ENCODE results near the gene HP1BP3.

The HP1BP3 gene

GRCh38 chr1:20821466-20821865 lies 34.4 kb upstream of the HP1BP3 start:
- Histone ChIP-seq H3K23ac (ENCODE audit: low read length in 2 of 2) (no peak overlapping the region), H2BK15ac (ENCODE audit: low read depth, poor library complexity, severe bottlenecking) (no peak overlapping the region), H4K8ac (ENCODE audit: low read length) (no peak overlapping the region), H2AFZ (ENCODE audit: low read depth, low read length) (no peak overlapping the region), H3K9me3 (ENCODE audit: control insufficient read depth, low read length) (no peaks in the 10 kb centered on the region), H2AK5ac (ENCODE audit: low read length, severe bottlenecking) (no peak overlapping the region), H3K4ac (ENCODE audit: low read depth in 1 of 2, low read length in 2 of 2) (no peak overlapping the region), H3K27ac (ENCODE audit: low read length, poor library complexity, severe bottlenecking) (no peak overlapping the region), H3K18ac (ENCODE audit: low read depth in 1 of 2, low read length in 2 of 2) (no peak overlapping the region), H4K91ac (ENCODE audit: low read length) (no peak overlapping the region), H3K36me3 (ENCODE audit: control insufficient read depth in 1 of 2, insufficient read depth in 2 of 2, low read depth in 1 of 2, low read length in 2 of 2) (peaks cover 18 to 55% of the 10 kb centered on the region in 2 experiments), H3K9ac (ENCODE audit: low read length) (no peak overlapping the region), H3K14ac (ENCODE audit: low read length in 2 of 2) (no peak overlapping the region), H2BK5ac (ENCODE audit: low read depth, low read length, poor library complexity, severe bottlenecking) (no peak overlapping the region), H2BK12ac (ENCODE audit: low read length in 2 of 2) (no peak overlapping the region), H3K4me2 (ENCODE audit: low read length, poor library complexity, severe bottlenecking) (no peak overlapping the region), H2BK120ac (ENCODE audit: low read depth, low read length) (no peak overlapping the region), H3K4me3 (ENCODE audit: insufficient read depth in 1 of 2, low read depth in 1 of 2, low read length in 2 of 2) (no peak overlapping the region), H3K4me1 (ENCODE audit: control insufficient read depth, insufficient read depth, low read depth, low read length) (no peaks in the 10 kb centered on the region), H3K79me1 (replicated peaks; ENCODE audit: low read length, poor library complexity, severe bottlenecking) (peaks cover 3% of the 10 kb centered on the region), H3K27me3 (ENCODE audit: control insufficient read depth in 1 of 2, insufficient read depth in 1 of 2, low read length in 2 of 2) (no peaks in the 10 kb centered on the region)
- WGBS: 50% methylated on average over 2 of the region's 2 CpGs
- DNase-seq: no peak

- H3K27ac ChIP-seq (ENCODE audit: low read length, poor library complexity, severe bottlenecking): no peak overlapping the region
- no peak overlapping the region for H3K4me2 ChIP-seq (ENCODE audit: low read length, poor library complexity, severe bottlenecking)
- H2BK12ac ChIP-seq (ENCODE audit: low read length in 2 of 2): no peak overlapping the region
- H3K14ac ChIP-seq (ENCODE audit: low read length in 2 of 2): no peak overlapping the region
- H2BK120ac ChIP-seq (ENCODE audit: low read depth, low read length): no peak overlapping the region
- no peaks in the 10 kb centered on the region for H3K27me3 ChIP-seq (ENCODE audit: control insufficient read depth in 1 of 2, insufficient read depth in 1 of 2, low read length in 2 of 2)
- H2AK5ac ChIP-seq (ENCODE audit: low read length, severe bottlenecking): no peak overlapping the region
- no peak overlapping the region for H4K91ac ChIP-seq (ENCODE audit: low read length)
- H3K4ac ChIP-seq (ENCODE audit: low read depth in 1 of 2, low read length in 2 of 2): no peak overlapping the region
- no peak overlapping the region for H4K8ac ChIP-seq (ENCODE audit: low read length)
- DNase-seq: no peak
- H2BK15ac ChIP-seq (ENCODE audit: low read depth, poor library complexity, severe bottlenecking): no peak overlapping the region
- no peak overlapping the region for H3K9ac ChIP-seq (ENCODE audit: low read length)
- no peak overlapping the region for H3K23ac ChIP-seq (ENCODE audit: low read length in 2 of 2)
- peaks cover 18 to 53% of the 10 kb centered on the region in 2 experiments for H3K36me3 ChIP-seq (ENCODE audit: control insufficient read depth in 1 of 2, insufficient read depth in 2 of 2, low read depth in 1 of 2, low read length in 2 of 2)
- no peaks in the 10 kb centered on the region for H3K79me1 ChIP-seq (replicated peaks; ENCODE audit: low read length, poor library complexity, severe bottlenecking)
- no peak overlapping the region for H3K4me3 ChIP-seq (ENCODE audit: insufficient read depth in 1 of 2, low read depth in 1 of 2, low read length in 2 of 2)
- whole genome bisulfite sequencing: 90% methylated on average over 5 of the region's 5 CpGs
- no peaks in the 10 kb centered on the region for H3K9me3 ChIP-seq (ENCODE audit: control insufficient read depth, low read length)
- no peak overlapping the region for H2BK5ac ChIP-seq (ENCODE audit: low read depth, low read length, poor library complexity, severe bottlenecking)
- no peak overlapping the region for H2AFZ ChIP-seq (ENCODE audit: low read depth, low read length)
- no peak overlapping the region for H3K18ac ChIP-seq (ENCODE audit: low read depth in 1 of 2, low read length in 2 of 2)
- no peaks in the 10 kb centered on the region for H3K4me1 ChIP-seq (ENCODE audit: control insufficient read depth, insufficient read depth, low read depth, low read length)
These were observed 32.7 kb upstream of the HP1BP3 start for GRCh38 chr1:20819818-20820217.

GRCh38 chr1:20814534-20814871 lies 27.4 kb upstream of the HP1BP3 start:
- DNase-seq: no peak
- Histone ChIP-seq H4K91ac (ENCODE audit: low read length) (no peak overlapping the region), H2BK120ac (ENCODE audit: low read depth, low read length) (no peak overlapping the region), H3K36me3 (ENCODE audit: control insufficient read depth in 1 of 2, insufficient read depth in 2 of 2, low read depth in 1 of 2, low read length in 2 of 2) (peaks cover 21 to 44% of the 10 kb centered on the region in 2 experiments), H2AFZ (ENCODE audit: low read depth, low read length) (no peak overlapping the region), H2BK12ac (ENCODE audit: low read length in 2 of 2) (no peak overlapping the region), H4K8ac (ENCODE audit: low read length) (no peak overlapping the region), H3K14ac (ENCODE audit: low read length in 2 of 2) (no peak overlapping the region), H3K23ac (ENCODE audit: low read length in 2 of 2) (no peak overlapping the region), H3K4me2 (ENCODE audit: low read length, poor library complexity, severe bottlenecking) (no peak overlapping the region), H3K27me3 (ENCODE audit: control insufficient read depth in 1 of 2, insufficient read depth in 1 of 2, low read length in 2 of 2) (no peaks in the 10 kb centered on the region), H2BK15ac (ENCODE audit: low read depth, poor library complexity, severe bottlenecking) (no peak overlapping the region), H3K79me1 (replicated peaks; ENCODE audit: low read length, poor library complexity, severe bottlenecking) (peaks cover 2% of the 10 kb centered on the region), H3K4me1 (ENCODE audit: control insufficient read depth, insufficient read depth, low read depth, low read length) (no peaks in the 10 kb centered on the region), H3K27ac (ENCODE audit: low read length, poor library complexity, severe bottlenecking) (no peak overlapping the region), H3K18ac (ENCODE audit: low read depth in 1 of 2, low read length in 2 of 2) (no peak overlapping the region), H3K9me3 (ENCODE audit: control insufficient read depth, low read length) (no peaks in the 10 kb centered on the region), H3K4ac (ENCODE audit: low read depth in 1 of 2, low read length in 2 of 2) (no peak overlapping the region), H2AK5ac (ENCODE audit: low read length, severe bottlenecking) (no peak overlapping the region), H3K4me3 (ENCODE audit: insufficient read depth in 1 of 2, low read depth in 1 of 2, low read length in 2 of 2) (no peak overlapping the region), H2BK5ac (ENCODE audit: low read depth, low read length, poor library complexity, severe bottlenecking) (no peak overlapping the region), H3K9ac (ENCODE audit: low read length) (peak overlapping the region; percentile 4)
- no CpG with 5 or more reads among the region's 4 CpGs for WGBS

GRCh38 chr1:20811916-20812315 lies 24.8 kb upstream of the HP1BP3 start:
- no peak overlapping the region for H3K4ac ChIP-seq (ENCODE audit: low read depth in 1 of 2, low read length in 2 of 2)
- no peak overlapping the region for H3K14ac ChIP-seq (ENCODE audit: low read length in 2 of 2)
- no peak overlapping the region for H3K9ac ChIP-seq (ENCODE audit: low read length)
- no peak overlapping the region for H2AK5ac ChIP-seq (ENCODE audit: low read length, severe bottlenecking)
- 96% methylated on average over 4 of the region's 5 CpGs for WGBS
- H3K4me1 ChIP-seq (ENCODE audit: control insufficient read depth, insufficient read depth, low read depth, low read length): no peaks in the 10 kb centered on the region
- no peak overlapping the region for H3K4me2 ChIP-seq (ENCODE audit: low read length, poor library complexity, severe bottlenecking)
- no peak overlapping the region for H3K4me3 ChIP-seq (ENCODE audit: insufficient read depth in 1 of 2, low read depth in 1 of 2, low read length in 2 of 2)
- no peaks in the 10 kb centered on the region for H3K27me3 ChIP-seq (ENCODE audit: control insufficient read depth in 1 of 2, insufficient read depth in 1 of 2, low read length in 2 of 2)
- H4K8ac ChIP-seq (ENCODE audit: low read length): no peak overlapping the region
- no peak overlapping the region for H2AFZ ChIP-seq (ENCODE audit: low read depth, low read length)
- H2BK120ac ChIP-seq (ENCODE audit: low read depth, low read length): no peak overlapping the region
- peaks cover 21 to 46% of the 10 kb centered on the region in 2 experiments for H3K36me3 ChIP-seq (ENCODE audit: control insufficient read depth in 1 of 2, insufficient read depth in 2 of 2, low read depth in 1 of 2, low read length in 2 of 2)
- H2BK15ac ChIP-seq (ENCODE audit: low read depth, poor library complexity, severe bottlenecking): no peak overlapping the region
- no peak for DNase-seq
- H3K9me3 ChIP-seq (ENCODE audit: control insufficient read depth, low read length): no peaks in the 10 kb centered on the region
- no peak overlapping the region for H3K27ac ChIP-seq (ENCODE audit: low read length, poor library complexity, severe bottlenecking)
- no peak overlapping the region for H4K91ac ChIP-seq (ENCODE audit: low read length)
- H2BK12ac ChIP-seq (ENCODE audit: low read length in 2 of 2): no peak overlapping the region
- no peak overlapping the region for H3K18ac ChIP-seq (ENCODE audit: low read depth in 1 of 2, low read length in 2 of 2)
- no peak overlapping the region for H2BK5ac ChIP-seq (ENCODE audit: low read depth, low read length, poor library complexity, severe bottlenecking)
- H3K23ac ChIP-seq (ENCODE audit: low read length in 2 of 2): no peak overlapping the region
- H3K79me1 ChIP-seq (replicated peaks; ENCODE audit: low read length, poor library complexity, severe bottlenecking): peaks cover 5% of the 10 kb centered on the region

All from mesenchymal stem cell (in vitro differentiated cells and primary cell).